Measurements from ENCODE around the gene CHMP1A. TPM values are rescaled to one million over a fixed set of nuclear protein-coding genes. Genes with fewer than 3 reads are reported as not detected.

CHMP1A gene
- total and polyA plus RNA-seq, 7 experiments from 2014 or later = 54.7 to 99.0 (median 65.8) TPM

Other genes starting within 250 kb of the CHMP1A start
- 100 to 1,000 TPM; 178 to 254 (median 240) TPM for gene ANKRD11, start 167.1 kb downstream of the CHMP1A start, total RNA-seq
- 10 to 100 TPM in 1 of 2 donors, 1 to 10 TPM in 1; 8.7 to 28.4 TPM for gene ANKRD11, start 167.1 kb downstream of the CHMP1A start, polyA plus RNA-seq
- gene SPG7, start 149.3 kb downstream of the CHMP1A start, total RNA-seq = 100 to 1,000 TPM; 129 to 181 (median 170) TPM
- gene SPG7, start 149.3 kb downstream of the CHMP1A start, polyA plus RNA-seq = 10 to 100 TPM; 48.6 to 56.6 TPM
- 1,000 to 10,000 TPM; 2,239 to 5,631 (median 5,332) TPM for gene RPL13, start 97.0 kb downstream of the CHMP1A start, total RNA-seq
- gene RPL13, start 97.0 kb downstream of the CHMP1A start, polyA plus RNA-seq = 1,000 to 10,000 TPM; 6,375 to 8,810 TPM
- gene CPNE7, start 82.0 kb downstream of the CHMP1A start, total RNA-seq = 1 to 10 TPM in 1 of 5 experiments, under 1 TPM in 1, not detected in 3; 0.39 to 5.2 TPM
- gene CPNE7, start 82.0 kb downstream of the CHMP1A start, polyA plus RNA-seq = not detected
- gene DPEP1, start 44.1 kb downstream of the CHMP1A start, total RNA-seq = not detected
- gene DPEP1, start 44.1 kb downstream of the CHMP1A start, polyA plus RNA-seq = not detected
- 10 to 100 TPM in 2 of 5 experiments, 1 to 10 TPM in 3; 6.4 to 17.0 (median 7.9) TPM for gene SPATA33, start 128 bp upstream of the CHMP1A start, total RNA-seq
- 1 to 10 TPM; 2.4 to 2.6 TPM for gene SPATA33, start 128 bp upstream of the CHMP1A start, polyA plus RNA-seq
- 100 to 1,000 TPM in 3 of 5 experiments, 10 to 100 TPM in 2; 91.5 to 150 (median 102) TPM for gene CDK10, start 29.0 kb upstream of the CHMP1A start, total RNA-seq
- gene CDK10, start 29.0 kb upstream of the CHMP1A start, polyA plus RNA-seq = 10 to 100 TPM; 32.8 to 68.4 TPM
- gene SPATA2L, start 44.0 kb upstream of the CHMP1A start, total RNA-seq = 10 to 100 TPM in 3 of 5 experiments, 1 to 10 TPM in 2; 8.4 to 32.2 (median 12.0) TPM
- gene SPATA2L, start 44.0 kb upstream of the CHMP1A start, polyA plus RNA-seq = 10 to 100 TPM in 1 of 2 donors, 1 to 10 TPM in 1; 7.0 to 12.4 TPM
- 10 to 100 TPM; 11.2 to 28.9 (median 13.3) TPM for gene VPS9D1, start 63.2 kb upstream of the CHMP1A start, total RNA-seq
- 1 to 10 TPM in 1 of 2 donors, under 1 TPM in 1; 0.93 to 1.5 TPM for gene VPS9D1, start 63.2 kb upstream of the CHMP1A start, polyA plus RNA-seq
- 100 to 1,000 TPM in 4 of 5 experiments, 10 to 100 TPM in 1; 75.4 to 160 (median 137) TPM for gene ZNF276, start 63.8 kb upstream of the CHMP1A start, total RNA-seq
- 10 to 100 TPM; 17.0 to 65.1 TPM for gene ZNF276, start 63.8 kb upstream of the CHMP1A start, polyA plus RNA-seq
- gene FANCA, start 158.9 kb upstream of the CHMP1A start, total RNA-seq = 100 to 1,000 TPM in 1 of 5 experiments, 10 to 100 TPM in 1, 1 to 10 TPM in 3; 3.5 to 111 (median 7.9) TPM
- 1 to 10 TPM in 1 of 2 donors, under 1 TPM in 1; 0.59 to 3.4 TPM for gene FANCA, start 158.9 kb upstream of the CHMP1A start, polyA plus RNA-seq
- gene SPIRE2, start 170.8 kb upstream of the CHMP1A start, total RNA-seq = 1 to 10 TPM; 1.2 to 3.5 (median 3.0) TPM
- gene SPIRE2, start 170.8 kb upstream of the CHMP1A start, polyA plus RNA-seq = under 1 TPM; 0.32 to 0.35 TPM
- 100 to 1,000 TPM; 200 to 392 (median 262) TPM for gene TCF25, start 215.9 kb upstream of the CHMP1A start, total RNA-seq
- gene TCF25, start 215.9 kb upstream of the CHMP1A start, polyA plus RNA-seq = 100 to 1,000 TPM in 1 of 2 donors, 10 to 100 TPM in 1; 68.1 to 122 TPM